HG02759 (cell line): ENCODE data around the gene GALK2.
"Not testable (repeated sequence)": the region's sequence is repeated elsewhere in the genome, so short reads cannot be mapped to it uniquely, and the experiment has no call there.

Source experiments
- ATAC-seq: cut with Tn5 transposase; IDR thresholded peaks from one replicate; pipeline ENCODE4 v1.9.1; 2021; ENCODE audit warnings: mild to moderate bottlenecking, moderate library complexity; ENCODE audit not compliant: unreplicated experiment

Gene GALK2

DNA sequence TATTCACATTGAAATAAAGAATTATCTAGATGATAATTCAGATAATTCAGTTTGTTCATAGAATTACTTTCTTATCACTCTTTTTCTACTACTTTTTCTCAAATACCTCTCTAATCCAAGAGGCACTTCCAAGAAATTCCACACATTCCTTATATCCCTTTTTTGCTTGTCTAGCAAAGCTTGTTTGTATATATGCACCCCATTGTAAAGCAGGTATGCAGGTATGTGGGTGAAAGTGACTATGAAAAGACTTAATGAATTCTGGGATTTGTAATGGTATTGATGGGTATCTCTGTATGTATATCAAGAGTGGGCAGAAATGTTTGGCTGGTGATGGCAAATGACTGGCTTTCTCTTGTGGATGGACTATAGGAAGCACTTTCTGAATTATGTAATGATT, 158.9 kb downstream of the GALK2 start:
- no peak for ATAC-seq

DNA sequence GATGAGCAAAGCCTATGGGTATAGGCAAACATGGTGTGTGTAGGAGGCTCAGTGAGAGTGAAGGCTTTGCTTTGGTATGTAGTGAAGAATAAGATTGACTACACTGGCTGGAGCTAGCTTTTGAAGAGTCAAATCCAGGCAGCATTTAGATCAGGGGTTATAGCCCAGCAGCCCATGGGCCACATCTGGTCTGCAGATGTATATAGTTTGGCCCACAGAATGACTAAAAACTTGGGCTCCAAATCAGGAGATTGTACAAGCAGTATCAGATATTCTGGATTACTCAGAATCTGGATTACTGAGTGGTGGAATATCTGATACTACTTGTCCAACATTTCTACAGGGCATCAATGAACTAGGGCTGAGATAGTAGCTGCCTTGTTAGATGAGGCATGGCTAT, 160.1 kb downstream of the GALK2 start:
- ATAC-seq = no peak

DNA sequence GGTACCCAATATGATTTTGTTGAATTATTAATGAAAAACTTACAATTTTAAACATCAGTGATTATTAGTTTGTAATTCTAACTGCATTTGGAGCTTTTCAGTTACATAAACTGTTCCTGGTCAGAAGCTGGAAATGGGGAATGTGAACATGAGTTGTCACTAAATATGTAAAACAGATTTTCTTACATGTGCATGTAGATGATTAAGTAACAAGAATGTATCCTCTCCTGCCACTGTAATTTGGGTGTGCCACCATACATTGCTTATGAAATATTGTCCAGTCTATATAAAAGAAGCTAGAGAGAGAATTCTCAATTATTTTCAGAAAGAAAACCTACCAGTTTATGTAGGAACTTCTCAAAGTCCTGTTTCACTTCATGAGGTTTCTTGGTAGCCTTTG, 161.4 kb downstream of the GALK2 start:
- ATAC-seq = no peak

DNA sequence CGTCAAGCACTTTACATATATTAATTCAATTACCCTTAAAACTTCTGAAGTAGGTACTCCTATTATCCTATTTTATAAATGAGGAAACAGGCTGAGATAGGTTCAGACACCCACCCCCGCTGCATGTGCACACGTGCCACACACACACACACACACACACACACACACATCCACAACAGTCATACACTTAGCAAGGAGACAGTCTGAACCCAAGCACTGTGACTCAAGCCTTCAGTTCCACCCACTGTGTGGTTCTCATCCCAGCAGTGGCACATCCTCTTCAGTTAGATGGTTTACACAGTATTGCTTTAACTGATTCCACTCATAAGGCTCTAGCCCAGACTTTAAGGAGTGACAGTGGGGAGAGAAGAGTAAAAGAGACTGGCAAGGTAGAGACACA, 161.9 kb downstream of the GALK2 start:
- ATAC-seq = no peak

DNA sequence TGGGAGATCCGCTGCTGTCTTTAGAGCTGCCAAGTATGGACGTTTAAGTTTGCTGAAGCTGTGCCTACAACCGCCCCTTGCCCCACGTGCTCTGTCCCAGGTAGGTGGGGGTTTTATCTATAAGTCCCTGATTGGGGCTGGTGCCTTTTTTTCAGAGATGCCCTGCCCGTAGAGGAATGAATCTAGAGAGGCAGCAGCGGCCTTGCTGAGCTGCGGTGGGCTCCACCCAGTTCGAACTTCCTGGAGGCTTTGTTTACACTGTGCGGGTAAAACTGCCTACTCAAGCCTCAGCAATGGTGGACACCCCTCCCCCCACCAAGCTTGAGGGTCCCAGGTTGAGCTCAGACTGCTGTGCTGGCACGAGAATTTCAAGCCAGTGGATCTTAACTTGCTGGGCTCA, 169.6 kb downstream of the GALK2 start:
- no peak for ATAC-seq

DNA sequence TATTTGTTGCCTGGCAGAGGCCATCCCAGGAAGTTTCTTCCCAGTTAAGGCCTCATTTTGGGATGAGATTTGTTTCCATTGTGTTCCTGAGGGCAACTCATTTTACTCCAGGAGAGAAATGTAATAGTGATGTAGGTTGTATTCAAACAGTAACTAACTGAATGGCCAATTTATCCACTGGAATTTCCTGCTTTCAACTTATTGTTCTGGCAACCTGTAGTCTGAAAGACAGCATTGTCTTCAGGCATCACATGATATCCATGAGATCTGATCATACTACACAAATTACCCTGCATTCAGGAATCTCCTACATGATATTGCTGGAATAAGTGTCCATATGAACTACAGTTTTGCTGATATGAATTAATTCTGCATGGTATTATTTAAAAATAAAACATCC, 173.5 kb downstream of the GALK2 start:
- ATAC-seq = no peak

DNA sequence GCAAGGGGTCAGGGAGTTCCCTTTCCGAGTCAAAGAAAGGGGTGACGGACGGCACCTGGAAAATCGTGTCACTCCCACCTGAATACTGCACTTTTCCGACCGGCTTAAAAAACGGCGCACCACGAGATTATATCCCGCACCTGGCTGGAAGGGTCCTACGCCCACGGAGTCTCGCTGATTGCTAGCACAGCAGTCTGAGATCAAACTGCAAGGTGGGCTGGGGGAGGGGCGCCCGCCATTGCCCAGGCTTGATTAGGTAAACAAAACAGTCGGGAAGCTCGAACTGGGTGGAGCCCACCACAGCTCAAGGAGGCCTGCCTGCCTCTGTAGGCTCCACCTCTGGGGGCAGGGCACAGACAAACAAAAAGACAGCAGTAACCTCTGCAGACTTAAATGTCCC, 184.4 kb downstream of the GALK2 start:
- ATAC-seq = not testable (repeated sequence)

DNA sequence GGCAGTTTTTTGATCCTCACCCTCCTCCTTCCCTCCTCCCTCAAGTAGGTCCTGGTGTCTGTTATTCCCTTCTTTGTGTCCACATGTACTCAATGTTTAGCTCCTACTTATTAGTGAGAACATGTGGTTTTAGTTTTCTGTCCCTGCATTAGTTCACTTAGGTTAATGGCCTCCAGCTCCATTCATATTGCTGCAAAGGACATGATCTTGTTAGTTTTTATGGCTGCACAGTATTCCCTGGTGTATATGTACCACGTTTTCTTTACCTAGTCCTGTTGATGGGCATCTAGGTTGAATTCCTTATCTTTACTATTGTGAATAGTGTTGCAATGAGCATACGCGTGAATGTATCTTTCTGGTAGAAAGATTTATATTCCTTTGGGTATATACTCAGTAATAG, 191.3 kb downstream of the GALK2 start:
- no peak for ATAC-seq

DNA sequence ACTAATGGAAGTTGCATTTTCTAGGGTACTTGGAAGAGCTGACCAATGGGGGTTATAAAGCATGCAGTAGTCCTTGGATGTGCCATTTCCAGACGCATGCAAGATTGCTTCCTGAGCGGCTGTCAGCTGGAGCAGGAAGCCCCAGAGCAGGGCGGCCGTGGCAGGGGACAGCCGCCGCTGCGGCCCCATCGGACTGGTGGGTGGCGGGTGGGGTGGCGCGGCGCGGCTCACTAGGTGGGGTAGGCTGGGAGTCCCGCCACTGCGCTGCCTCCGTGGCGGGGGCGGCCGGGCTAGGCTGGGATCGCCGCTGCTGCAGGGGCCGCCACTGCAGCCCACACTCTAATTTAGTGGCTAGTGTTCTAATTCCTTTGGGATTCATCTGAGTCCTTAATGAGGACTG, 196.4 kb downstream of the GALK2 start:
- no peak for ATAC-seq

DNA sequence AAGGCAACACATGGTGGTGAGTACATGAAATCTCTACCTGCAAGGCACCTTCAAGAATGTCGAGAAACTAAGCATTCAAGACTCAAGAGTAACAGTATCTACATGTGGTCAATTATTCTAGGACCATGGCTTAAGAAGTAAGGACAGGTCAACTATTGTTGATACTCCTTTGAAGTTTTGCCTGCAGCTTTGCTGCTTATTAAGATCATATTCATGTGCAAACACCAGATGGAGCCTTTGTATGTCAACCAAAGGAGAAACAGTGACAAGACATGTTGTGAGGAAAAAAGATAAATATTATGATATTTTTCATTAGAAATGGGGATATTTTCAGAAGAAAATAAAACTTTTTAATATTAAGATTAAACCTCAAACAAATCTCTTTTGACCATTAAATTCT, 200.7 kb downstream of the GALK2 start:
- no peak for ATAC-seq

DNA sequence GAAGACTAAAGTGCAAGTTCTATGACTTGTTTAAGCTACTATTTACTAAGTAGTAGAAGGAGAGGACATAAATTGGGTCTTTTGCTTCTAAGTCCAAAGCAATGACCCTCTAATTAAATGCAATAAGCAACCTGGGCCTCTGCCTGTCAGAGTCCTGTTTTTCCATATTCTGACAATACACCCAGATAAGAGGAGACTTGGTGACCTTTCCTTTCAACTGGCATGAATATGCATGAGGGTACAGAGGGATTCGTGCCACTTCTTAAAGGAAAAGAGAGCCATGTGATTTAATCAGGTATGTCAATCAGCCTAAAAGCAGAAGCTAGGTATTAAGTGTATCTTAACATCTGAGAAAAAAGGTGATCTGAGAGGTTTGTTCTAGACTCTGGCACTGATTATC, 202.3 kb downstream of the GALK2 start:
- ATAC-seq = no peak

DNA sequence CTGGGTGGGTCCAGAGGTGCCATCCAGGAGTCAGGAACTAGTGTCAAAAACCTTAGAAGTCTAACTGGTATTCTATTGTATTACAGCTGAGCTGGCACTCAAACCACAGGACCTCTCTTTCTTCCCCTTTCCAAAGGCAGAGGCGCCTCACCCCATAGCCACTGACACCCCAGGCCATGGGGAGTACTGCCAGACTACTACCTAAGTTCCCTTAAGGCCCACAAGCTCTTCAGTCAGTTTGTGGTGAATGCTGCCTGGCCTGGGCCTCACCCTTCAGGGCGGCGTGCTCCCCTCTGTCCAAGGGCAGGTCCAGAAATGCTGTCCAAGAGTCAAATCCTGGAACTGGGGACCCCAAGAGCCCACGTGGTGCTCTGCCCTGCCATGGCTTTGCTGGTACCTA, 209.9 kb downstream of the GALK2 start:
- ATAC-seq = no peak

DNA sequence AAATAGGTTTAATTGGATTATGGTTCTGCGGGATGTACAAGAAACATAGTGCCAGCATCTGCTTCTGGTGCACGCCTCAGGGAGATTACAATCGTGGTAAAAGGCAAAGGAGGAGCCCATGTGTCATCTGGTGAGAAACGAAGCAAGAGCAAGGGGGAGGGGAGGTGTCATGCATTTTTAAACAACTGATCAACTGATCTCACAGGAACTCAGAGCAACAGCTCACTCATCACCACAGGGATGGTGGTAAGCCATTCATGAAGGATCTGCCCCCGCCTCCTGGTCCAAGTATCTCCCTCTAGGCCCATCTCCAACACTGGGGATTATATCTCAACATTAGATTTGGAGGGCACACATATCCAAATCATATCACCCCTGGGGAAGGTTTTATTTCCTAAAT, 210.9 kb downstream of the GALK2 start:
- no peak for ATAC-seq
